Adrenal gland (tissue), 12 donors: ENCODE results near the gene CREG2. TPM values are rescaled to one million over a fixed set of nuclear protein-coding genes. Genes with fewer than 3 reads are reported as not detected.
"Not testable (repeated sequence)": the region's sequence is repeated elsewhere in the genome, so short reads cannot be mapped to it uniquely, and the experiment has no call there.

Experiments
- DNase-seq, 7 donors: peaks; one replicate each; pipeline ENCODE4 v3.0.0-alpha.2; 2019 to 2020
- H3K27ac ChIP-seq, 5 donors: fragments of 200-600 bp; sonication (generic) in 4 of 5; 1 replicate in 3 of 5; 2 replicates in 2 of 5; pipeline versions ENCODE4 v1.5.1 to v1.8.0; 2016 to 2020; ENCODE audit warnings: mild to moderate bottlenecking in 1 of 5
- H3K27me3 ChIP-seq: fragments of 200-600 bp; 2 replicates; pipeline ENCODE4 v1.8.0; 2021
- H3K36me3 ChIP-seq, 2 donors: fragments of 200-600 bp; replicated peaks in 1 of 2; 1 replicate in 1 of 2; 2 replicates in 1 of 2; pipeline versions ENCODE4 v1.5.1 to v1.8.0; 2018 to 2022
- H3K4me1 ChIP-seq, 2 donors: fragments of 200-600 bp; replicated peaks in 1 of 2; 1 replicate in 1 of 2; 2 replicates in 1 of 2; pipeline versions ENCODE4 v1.5.1 to v1.8.0; 2018 to 2021
- H3K4me3 ChIP-seq, 4 donors: fragments of 200-600 bp; sonication (generic) in 3 of 4; one replicate each; pipeline ENCODE4 v1.5.1; 2016 to 2018
- H3K9me3 ChIP-seq, 3 donors: fragments of 200-600 bp; sonication (generic) in 1 of 3; replicated peaks in 1 of 3; 1 replicate in 2 of 3; 2 replicates in 1 of 3; pipeline versions ENCODE4 v1.5.1 to v1.8.0; 2016 to 2021
- CTCF ChIP-seq, 6 experiments: fragments of 450-650 bp in 4 of 6; fragments of 200-600 bp in 2 of 6; sonication (generic) in 1 of 6; IDR thresholded peaks; 1 replicate in 5 of 6; 2 replicates in 1 of 6; pipeline versions ENCODE4 v1.5.1 to v1.8.0; 2016 to 2021; ENCODE audit warnings: antibody characterized with exemption in 6 of 6, mild to moderate bottlenecking in 2 of 6, moderate library complexity in 1 of 6
- POLR2A ChIP-seq, 2 donors: fragments of 450-650 bp; IDR thresholded peaks; one replicate each; pipeline ENCODE4 v1.6.1; 2017; ENCODE audit warnings: antibody characterized with exemption in 2 of 2, mild to moderate bottlenecking in 2 of 2, moderate library complexity in 1 of 2
- WGBS, 4 donors: extraction: QIAGEN DNeasy Blood & Tissue Kit in 2 of 4; methylation state at CpG; one replicate each; pipeline versions ENCODE4 v1.1.5 to v1.1.7; 2013 to 2017; 5-methylcytosine and 5-hydroxymethylcytosine counted together
- intact Hi-C, 2 donors: fragments of 100-400 bp; cut with DNase I; formaldehyde crosslinking; loops; one replicate each; pipeline versions ENCODE4 v1.14.1 to v1.15.0; 2022 to 2023
- polyA plus RNA-seq, 3 donors: library from polyadenylated mRNA; stranded (reverse); fragments of 200-250 nt in 2 of 3; fragments of 350-450 nt in 1 of 3; fragmentation: Illumina TruSeq in 1 of 3; extraction: RNeasy Lipid Tissue Mini Kit (QIAGEN cat#74804) in 1 of 3; gene quantifications; one replicate each; pipeline ENCODE4 v1.2.3, GENCODE V29; 2013 to 2014
- total RNA-seq, 9 donors: library from RNA; depleted of rRNA in 4 of 9; stranded (reverse); fragments of >200 nt in 4 of 9; fragments of 120-200 nt in 1 of 9; fragmentation: NEBNext Ultra II Directional in 1 of 9; extraction: Animal tissue kit (Norgen Biotek cat#: 25700) in 1 of 9; gene quantifications; one replicate each; pipeline versions ENCODE4 v1.1.0 to v1.2.4, GENCODE V29; 2013 to 2023
- donor health status: healthy with polysubstance abuse.
- donor health status: Bipolar disorder and iron deficiency.
- donor health status: DM: yes; HTN: yes; CAD: no.
- donor health status: DM: no; HTN: no; CAD: no.
- donor health status: DM: no; HTN: no; CAD: no.
- donor health status: DM: yes; HTN: yes; CAD: no.

CREG2 gene
- total and polyA plus RNA-seq, 12 donors: 0.02 to 0.55 (median 0.26) TPM; not detected in 8

- Histone ChIP-seq H3K27ac (no peak overlapping the region), H3K9me3 (no peaks in the 10 kb centered on the region), H3K4me3 (no peak overlapping the region), H3K27me3 (no peaks in the 10 kb centered on the region), H3K4me1 (peaks cover 5% of the 10 kb centered on the region in 2 donors), H3K36me3 (no peaks in the 10 kb centered on the region)
- WGBS, 4 donors: 67 to 79% (median 74%) methylated on average over 2 of the region's 2 CpGs
- intact Hi-C loops: no loop called here
- TF ChIP-seq CTCF (IDR thresholded peaks at IDR 0.05) (no peak), POLR2A (IDR thresholded peaks at IDR 0.05) (no peak)
- no peak for DNase-seq
These were observed 30.8 kb downstream of the CREG2 start for GRCh38 chr2:101356521-101356920.

GRCh38 chr2:101356055-101356454 is 31.2 kb downstream of the CREG2 start:
- 83 to 90% (median 87%) methylated on average over 6 of the region's 6 CpGs for WGBS, 4 donors
- H3K9me3 ChIP-seq: no peaks in the 10 kb centered on the region
- H3K36me3 ChIP-seq: no peaks in the 10 kb centered on the region
- H3K27ac ChIP-seq: no peak overlapping the region
- TF ChIP-seq POLR2A (IDR thresholded peaks at IDR 0.05) (no peak), CTCF (IDR thresholded peaks at IDR 0.05) (no peak)
- intact Hi-C loops: no loop called here
- no peak overlapping the region for H3K4me3 ChIP-seq
- H3K4me1 ChIP-seq: peaks cover 5% of the 10 kb centered on the region in 2 donors
- no peak for DNase-seq
- H3K27me3 ChIP-seq: no peaks in the 10 kb centered on the region

GRCh38 chr2:101355401-101356054 is 31.8 kb downstream of the CREG2 start:
- no peak for TF ChIP-seq POLR2A (IDR thresholded peaks at IDR 0.05)

GRCh38 chr2:101354420-101355311 is 32.6 kb downstream of the CREG2 start:
- 87 to 93% (median 91%) methylated on average over 20 to 21 of the region's 21 CpGs for WGBS, 4 donors
- TF ChIP-seq CTCF (IDR thresholded peaks at IDR 0.05) (no peak), POLR2A (IDR thresholded peaks at IDR 0.05) (no peak)
- no peak for DNase-seq
- H3K9me3 ChIP-seq: no peaks in the 10 kb centered on the region
- H3K27me3 ChIP-seq: no peaks in the 10 kb centered on the region
- intact Hi-C loops: no loop called here
- H3K4me3 ChIP-seq: no peak overlapping the region
- peaks cover 0 to under 1% of the 10 kb centered on the region in 2 donors for H3K4me1 ChIP-seq
- H3K36me3 ChIP-seq: no peaks in the 10 kb centered on the region
- no peak overlapping the region for H3K27ac ChIP-seq

More at GRCh38 chr2:101355401-101356054, 31.8 kb downstream of the CREG2 start:
- 76 to 83% (median 80%) methylated on average over 8 to 10 of the region's 10 CpGs for WGBS, 4 donors
- intact Hi-C loops: no loop called here
- H3K4me3 ChIP-seq: no peak overlapping the region
- H3K4me1 ChIP-seq: peaks cover 5% of the 10 kb centered on the region in 2 donors
- DNase-seq: no peak
- no peak overlapping the region for H3K27ac ChIP-seq
- no peaks in the 10 kb centered on the region for H3K9me3 ChIP-seq
- H3K27me3 ChIP-seq: no peaks in the 10 kb centered on the region
- no peaks in the 10 kb centered on the region for H3K36me3 ChIP-seq

GRCh38 chr2:101352631-101353030 is 34.7 kb downstream of the CREG2 start:
- DNase-seq, intact Hi-C loops, H3K9me3 ChIP-seq, H3K4me3 ChIP-seq, H3K36me3 ChIP-seq, H3K4me1 ChIP-seq, H3K27ac ChIP-seq, H3K27me3 ChIP-seq: not testable (repeated sequence)
- 80 to 94% (median 82%) methylated on average over 2 to 4 of the region's 4 CpGs for WGBS, 4 donors
